Upper lobe of right lung (tissue), 1 donor: ENCODE data around the gene WDR74. TPM values are rescaled to one million over a fixed set of nuclear protein-coding genes. Genes with fewer than 3 reads are reported as not detected.

Source experiments
- ATAC-seq: fragments of 200-7000 bp; cut with Tn5 transposase; one replicate; pipeline ENCODE4 v1.9.1; 2020; ENCODE audit warnings: mild to moderate bottlenecking, moderate library complexity
- DNase-seq: peaks from one replicate; pipeline ENCODE4 v3.0.0-alpha.2; 2020
- H3K27ac ChIP-seq: fragments of 200-600 bp; one replicate; pipeline ENCODE4 v1.8.0; 2022
- H3K27me3 ChIP-seq: fragments of 200-600 bp; one replicate; pipeline ENCODE4 v1.8.0; 2022; ENCODE audit warnings: mild to moderate bottlenecking
- H3K36me3 ChIP-seq: fragments of 200-600 bp; one replicate; pipeline ENCODE4 v1.8.0; 2022
- H3K4me1 ChIP-seq: fragments of 200-600 bp; one replicate; pipeline ENCODE4 v1.8.0; 2022
- H3K4me3 ChIP-seq: fragments of 200-600 bp; one replicate; pipeline ENCODE4 v1.8.0; 2022; ENCODE audit warnings: mild to moderate bottlenecking
- H3K9me3 ChIP-seq: fragments of 200-600 bp; one replicate; pipeline ENCODE4 v1.8.0; 2022
- CTCF ChIP-seq: fragments of 200-600 bp; IDR thresholded peaks from one replicate; pipeline ENCODE4 v1.8.0; 2022; ENCODE audit warnings: antibody characterized with exemption
- intact Hi-C: fragments of 100-400 bp; cut with DNase I; formaldehyde crosslinking; loops from one replicate; pipeline ENCODE4 v1.11.0; 2022
- long read RNA-seq: library from polyadenylated mRNA; unstranded; transcript quantifications from one replicate; pipeline ENCODE4 v2.0.0, GENCODE V29; 2021
- total RNA-seq: library from RNA; stranded (reverse); fragmentation: NEBNext Ultra II Directional; extraction: Animal tissue kit (Norgen Biotek cat#: 25700); gene quantifications from one replicate; pipeline ENCODE4 v1.2.1, GENCODE V29; 2021
- donor health status: DM: no; HTN: yes; CAD: no; lungs with severe emphysema.

Gene WDR74
- 43.9 TPM for total RNA-seq
- long read RNA-seq, transcript WDR74-201 (11 exons, 1,289 nt) = major isoform, 22 of 28 reads
- long read RNA-seq, partial matches to known transcripts = 1 of 28 reads
- long read RNA-seq, other reads (novel, unspliced or antisense) = 4 of 28 reads

DNA sequence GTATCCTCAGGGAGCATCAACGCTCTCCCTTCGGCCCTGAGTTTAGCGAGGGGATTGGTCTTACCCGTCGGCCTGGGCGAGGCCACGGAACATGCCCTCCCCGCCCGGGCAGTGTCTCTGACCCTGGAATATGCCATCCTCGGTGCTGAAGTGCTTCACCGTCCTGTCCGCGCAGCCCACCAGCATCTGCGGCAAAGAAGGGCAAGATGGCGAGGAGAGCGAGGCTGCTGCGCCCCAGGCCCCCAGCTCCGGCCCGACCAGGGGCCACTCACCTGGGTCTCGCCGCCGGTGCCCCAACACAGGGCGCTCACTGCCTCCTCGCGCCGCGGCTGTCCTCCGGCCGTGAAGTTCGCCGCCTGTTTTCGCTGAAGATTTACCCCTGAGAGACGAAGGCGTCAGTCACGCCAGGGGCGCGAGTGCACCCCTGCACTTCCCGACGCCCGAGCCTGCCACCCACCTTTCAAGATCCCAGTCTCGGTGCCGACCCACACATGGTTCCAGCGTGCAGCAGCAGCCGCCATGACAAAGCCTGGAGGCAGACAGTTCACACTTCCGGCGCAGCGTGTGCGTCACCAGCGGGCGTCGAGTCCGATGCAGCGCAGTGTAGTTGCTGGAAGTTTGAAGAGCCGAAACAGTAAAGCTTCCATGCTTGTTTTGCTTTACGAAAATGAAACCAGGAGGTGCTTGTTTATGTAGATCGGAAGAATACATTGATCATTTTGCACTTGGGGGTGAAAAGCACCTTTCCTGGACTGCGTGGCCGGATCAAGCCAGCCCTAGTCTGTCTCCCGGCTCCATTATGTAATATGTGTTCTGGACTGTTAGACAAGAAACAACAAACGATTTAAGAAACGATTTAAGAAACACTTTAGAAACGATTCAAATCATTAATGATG is at the start of gene WDR74:
WDR74 (minus strand) TSS at position 541 of the 896 bp plus-strand sequence; CDS start at position 521, 20 bp downstream.
- intact Hi-C loops = no loop called here
- DNase-seq (peak; percentile 97), ATAC-seq (peak; percentile 86)
- Histone ChIP-seq H3K4me3 (peak within 1 kb of the TSS; percentile 86), H3K9me3 (no peaks in the 10 kb centered on the region), H3K36me3 (peaks cover 25% of the 10 kb centered on the region), H3K27ac (peak within 1 kb of the TSS; percentile 98), H3K4me1 (peaks cover 20% of the 10 kb centered on the region), H3K27me3 (no peaks in the 10 kb centered on the region)
- TF ChIP-seq CTCF = no peak

DNA sequence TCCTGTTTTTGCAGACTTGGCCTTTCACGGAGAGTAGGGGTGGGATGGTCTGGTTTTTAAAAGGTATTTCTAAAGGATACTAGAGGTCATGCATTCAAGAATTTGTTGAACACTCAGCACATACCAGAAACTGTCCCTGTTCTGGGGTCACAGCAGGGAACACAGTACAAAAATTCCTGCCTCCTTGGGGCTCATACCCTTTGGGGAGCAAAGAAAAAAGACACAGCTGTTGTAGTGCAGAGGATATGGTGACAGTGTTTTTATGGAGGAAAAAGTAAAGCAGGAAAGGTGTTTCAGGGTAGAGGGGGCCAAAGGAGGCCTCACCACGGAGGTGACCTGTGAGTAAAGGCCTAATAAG is 49.7 kb upstream of the WDR74 start:
- peaks cover 41% of the 10 kb centered on the region for H3K4me1 ChIP-seq
- H3K27ac ChIP-seq = peak overlapping the region; percentile 19
- no peaks in the 10 kb centered on the region for H3K27me3 ChIP-seq
- intact Hi-C loops = no loop called here
- DNase-seq (no peak), ATAC-seq (no peak)
- no peaks in the 10 kb centered on the region for H3K9me3 ChIP-seq
- TF ChIP-seq CTCF = no peak
- no peak overlapping the region for H3K4me3 ChIP-seq
- peaks cover 57% of the 10 kb centered on the region for H3K36me3 ChIP-seq

DNA sequence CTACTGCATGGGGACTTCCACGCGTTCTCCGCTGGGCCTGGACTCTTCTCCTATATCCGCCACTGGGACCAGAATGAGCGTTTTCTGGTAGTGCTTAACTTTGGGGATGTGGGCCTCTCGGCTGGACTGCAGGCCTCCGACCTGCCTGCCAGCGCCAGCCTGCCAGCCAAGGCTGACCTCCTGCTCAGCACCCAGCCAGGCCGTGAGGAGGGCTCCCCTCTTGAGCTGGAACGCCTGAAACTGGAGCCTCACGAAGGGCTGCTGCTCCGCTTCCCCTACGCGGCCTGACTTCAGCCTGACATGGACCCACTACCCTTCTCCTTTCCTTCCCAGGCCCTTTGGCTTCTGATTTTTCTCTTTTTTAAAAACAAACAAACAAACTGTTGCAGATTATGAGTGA is 49.0 kb upstream of the WDR74 start:
- no peak for DNase-seq
- Histone ChIP-seq H3K36me3 (peaks cover 64% of the 10 kb centered on the region), H3K4me1 (peaks cover 48% of the 10 kb centered on the region), H3K27me3 (no peaks in the 10 kb centered on the region), H3K4me3 (no peak overlapping the region), H3K9me3 (no peaks in the 10 kb centered on the region), H3K27ac (no peak overlapping the region)
- intact Hi-C loops = no loop called here
- ATAC-seq = no peak
- no peak for TF ChIP-seq CTCF

GRCh38 chr11:62885137-62885750 is 45.9 kb upstream of the WDR74 start:
- H3K36me3 ChIP-seq = peaks cover 74% of the 10 kb centered on the region
- DNase-seq (no peak), ATAC-seq (no peak)
- H3K27me3 ChIP-seq = no peaks in the 10 kb centered on the region
- TF ChIP-seq CTCF = no peak
- H3K4me3 ChIP-seq = peak overlapping the region; percentile 3
- H3K4me1 ChIP-seq = peaks cover 55% of the 10 kb centered on the region
- intact Hi-C loops = no loop called here
- no peak overlapping the region for H3K27ac ChIP-seq
- no peaks in the 10 kb centered on the region for H3K9me3 ChIP-seq

DNA sequence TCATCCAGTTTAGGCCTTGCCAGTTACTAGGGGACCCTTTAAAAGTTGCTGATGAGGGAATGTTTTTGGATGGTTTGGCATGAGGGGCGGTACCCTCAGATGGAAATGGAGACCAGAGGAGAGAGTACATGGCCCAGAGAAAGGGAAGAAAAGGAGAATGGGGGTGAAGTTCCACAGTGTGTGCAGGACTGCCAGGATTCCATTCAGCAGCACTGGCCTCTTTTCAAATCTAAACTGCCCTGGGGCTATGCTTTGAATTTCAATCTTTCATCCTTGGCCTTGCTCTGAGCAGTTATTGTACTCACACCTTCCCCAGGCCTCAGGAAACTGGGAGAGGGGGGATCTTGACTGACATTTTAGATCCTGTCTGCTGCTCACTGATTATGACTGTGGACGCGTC is 44.3 kb upstream of the WDR74 start:
- H3K4me3 ChIP-seq = peak overlapping the region; percentile 87
- no peak for TF ChIP-seq CTCF
- no peaks in the 10 kb centered on the region for H3K9me3 ChIP-seq
- peaks cover 63% of the 10 kb centered on the region for H3K36me3 ChIP-seq
- no peak for DNase-seq
- peak overlapping the region; percentile 100 for H3K27ac ChIP-seq
- ATAC-seq = no peak
- intact Hi-C loops = no loop called here
- no peaks in the 10 kb centered on the region for H3K27me3 ChIP-seq
- peaks cover 60% of the 10 kb centered on the region for H3K4me1 ChIP-seq
